K562 (cell line): ENCODE data around the gene CERS2. TPM values are rescaled to one million over a fixed set of nuclear protein-coding genes. Genes with fewer than 3 reads are reported as not detected.

Experiments used
- AFF4 ChIP-seq: sonication (generic); formaldehyde crosslinking; IDR thresholded peaks from 2 replicates; pipeline ENCODE4 v1.8.0; 2023; ENCODE audit warnings: mild to moderate bottlenecking, missing genetic modification reagents
- BDP1 ChIP-seq: IDR thresholded peaks from 3 replicates; pipeline ENCODE4 v1.6.1; 2011; ENCODE audit not compliant: insufficient read length, insufficient read depth
- CBFB ChIP-seq: sonication (generic); formaldehyde crosslinking; IDR thresholded peaks from 2 replicates; pipeline ENCODE4 v1.4.0; 2020; ENCODE audit warnings: mild to moderate bottlenecking, missing genetic modification reagents
- CBX2 ChIP-seq: fragments of 200-600 bp; sonication (generic); IDR thresholded peaks from one replicate; pipeline ENCODE4 v1.6.1; 2012; ENCODE audit warnings: mild to moderate bottlenecking, low read length, inconsistent platforms; ENCODE audit not compliant: insufficient read depth, poor library complexity, severe bottlenecking
- CREB1 ChIP-seq, 2 experiments: sonication (generic) in 1 of 2; formaldehyde crosslinking in 1 of 2; IDR thresholded peaks; 2 replicates each; pipeline versions ENCODE4 v1.6.1 to v1.8.0; 2012 to 2022; ENCODE audit warnings: inconsistent platforms in 1 of 2, mild to moderate bottlenecking in 1 of 2, missing genetic modification reagents in 1 of 2, moderate library complexity in 1 of 2
- MAFF ChIP-seq: IDR thresholded peaks from 2 replicates; pipeline ENCODE4 v1.6.1; 2012; ENCODE audit warnings: low read length, improper control_type of control experiment
- PKNOX1 ChIP-seq: fragments of 450-650 bp; IDR thresholded peaks from 2 replicates; pipeline ENCODE4 v1.6.1; 2016
- PYGO2 ChIP-seq: fragments of 450-650 bp; IDR thresholded peaks from 2 replicates; pipeline ENCODE4 v1.6.1; 2016; ENCODE audit warnings: mild to moderate bottlenecking, missing genetic modification characterization, moderate library complexity, missing compliant biosample characterization
- SMAD1 ChIP-seq: fragments of 150-350 bp; IDR thresholded peaks from 2 replicates; pipeline ENCODE4 v1.6.1; 2014; ENCODE audit warnings: low read length, low read depth; ENCODE audit not compliant: partially characterized antibody
- SMARCB1 ChIP-seq: IDR thresholded peaks from 2 replicates; pipeline ENCODE4 v1.6.1; 2011; ENCODE audit warnings: improper control_type of control experiment, low read depth; ENCODE audit not compliant: insufficient read length
- XRCC3 ChIP-seq: fragments of 450-650 bp; IDR thresholded peaks from 2 replicates; pipeline ENCODE4 v1.6.1; 2017; ENCODE audit warnings: mild to moderate bottlenecking, moderate library complexity
- ZNF184 ChIP-seq: sonication (generic); formaldehyde crosslinking; IDR thresholded peaks from 2 replicates; pipeline ENCODE4 v1.5.0; 2020; ENCODE audit warnings: missing genetic modification reagents
- ZNF253 ChIP-seq: fragments of 250-450 bp; sonication (Bioruptor Pico); conservative IDR thresholded peaks from 2 replicates; pipeline ENCODE4 v1.6.1; 2021; ENCODE audit warnings: mild to moderate bottlenecking
- ZNF395 ChIP-seq: fragments of 200-800 bp; sonication (Bioruptor generic); IDR thresholded peaks from 2 replicates; pipeline ENCODE4 v1.6.1; 2017; ENCODE audit warnings: missing genetic modification characterization, missing compliant biosample characterization
- polyA plus RNA-seq, 8 experiments: library from polyadenylated mRNA; depleted of rRNA in 4 of 8; stranded (reverse) in 5 of 8; unstranded in 3 of 8; fragments of >200 nt; fragmentation: Nextera tagmentation in 2 of 8; fragmentation: Illumina TruSeq in 1 of 8; extraction: Ambion mirVana in 2 of 8; extraction: Trizol in 1 of 8; gene quantifications; 2 replicates each; pipeline versions ENCODE4 v1.2.1 to v1.2.3, GENCODE V29; 2011 to 2014; ENCODE audit warnings: inconsistent platforms in 1 of 8, missing spikeins in 1 of 8
- total RNA-seq, 7 experiments: library from RNA; depleted of rRNA in 6 of 7; stranded (reverse); fragments of >200 nt in 6 of 7; fragmentation: Illumina TruSeq in 2 of 7; extraction: Trizol in 2 of 7; gene quantifications; 2 replicates each; pipeline versions ENCODE4 v1.2.1 to v1.2.3, GENCODE V29; 2011 to 2021; ENCODE audit warnings: low replicate concordance in 1 of 7
- TF ChIP-seq, protein P1 (sequence below), 2 experiments: fragments of 450-650 bp in 1 of 2; sonication (generic) in 1 of 2; formaldehyde crosslinking in 1 of 2; IDR thresholded peaks in 1 of 2; conservative IDR thresholded peaks in 1 of 2; 2 replicates each; pipeline versions ENCODE4 v1.6.1 to v1.8.1; 2016 to 2023; ENCODE audit warnings: mild to moderate bottlenecking in 2 of 2, moderate library complexity in 2 of 2, inconsistent platforms in 1 of 2, missing genetic modification reagents in 1 of 2
- TF ChIP-seq, protein P2 (sequence below): fragments of 250-450 bp; sonication (Bioruptor Pico); IDR thresholded peaks from 2 replicates; pipeline ENCODE4 v1.5.0; 2021; ENCODE audit warnings: mild to moderate bottlenecking, moderate library complexity

The CERS2 gene
- total and polyA plus RNA-seq, 9 of the 15 experiments (the other 6 are each of a cell fraction or from before 2014, with no cell fraction given): 23.4 to 295 (median 132) TPM

DNA sequence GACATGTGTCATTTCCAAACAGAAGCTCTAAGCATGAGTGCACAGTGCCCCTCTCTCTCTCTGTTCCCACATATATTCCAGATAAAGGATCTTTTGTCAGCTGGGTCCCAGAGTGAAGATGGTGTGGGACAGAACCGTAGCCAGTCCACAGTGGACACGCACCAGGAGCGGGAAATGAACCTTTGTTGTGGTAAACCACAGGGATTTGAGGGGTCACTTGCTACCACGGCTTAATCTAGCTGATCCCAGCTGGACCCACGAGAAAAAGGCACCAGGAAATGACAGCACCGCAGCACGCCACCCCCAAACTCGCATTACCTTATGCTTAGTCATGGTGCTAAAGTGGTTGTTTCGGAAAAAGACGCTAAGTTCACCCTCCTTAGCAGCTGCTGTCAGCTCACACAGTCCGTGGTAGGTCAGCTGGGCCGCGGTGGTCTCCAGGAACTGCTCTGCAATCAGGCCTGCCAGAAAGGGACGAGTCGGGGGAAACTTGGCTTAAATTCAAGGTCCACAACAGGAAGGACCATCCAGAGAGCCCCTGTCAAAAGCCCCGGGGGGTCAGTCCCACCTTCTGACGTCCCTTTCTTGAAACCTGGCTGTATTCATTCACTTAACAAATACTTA lies 24.5 kb upstream of the CERS2 start (continued):
- TF ChIP-seq XRCC3 (no peak), ZNF253 (CRISPR knock-in tag) (no peak), CBX2 (no peak), ZNF395 (CRISPR knock-in tag) (peak; percentile 71; the same call in 1 of the 2 replicates), CREB1 (IDR thresholded peaks at IDR 0.05) (no peak), CREB1 (CRISPR knock-in tag; IDR thresholded peaks at IDR 0.05) (peak; percentile 23; the same call in 1 of the 2 replicates), PKNOX1 (peak; percentile 32; the same call in 1 of the 2 replicates), SMARCB1 (no peak), BDP1 (no peak), MAFF (peak; percentile 84), PYGO2 (tag) (no peak), ZNF184 (CRISPR knock-in tag) (no peak), SMAD1 (no peak), CBFB (CRISPR knock-in tag) (0 out of 2 replicates have a peak, but pooled peaks have one; percentile 72), AFF4 (CRISPR knock-in tag) (no peak)
- TF ChIP-seq, protein P1, sequence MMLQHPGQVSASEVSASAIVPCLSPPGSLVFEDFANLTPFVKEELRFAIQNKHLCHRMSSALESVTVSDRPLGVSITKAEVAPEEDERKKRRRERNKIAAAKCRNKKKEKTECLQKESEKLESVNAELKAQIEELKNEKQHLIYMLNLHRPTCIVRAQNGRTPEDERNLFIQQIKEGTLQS (IDR thresholded peaks at IDR 0.05): peak; percentile 77
- TF ChIP-seq, protein P1 (CRISPR knock-in tag; conservative IDR thresholded peaks at IDR 0.05): no peak
- TF ChIP-seq, protein P2, sequence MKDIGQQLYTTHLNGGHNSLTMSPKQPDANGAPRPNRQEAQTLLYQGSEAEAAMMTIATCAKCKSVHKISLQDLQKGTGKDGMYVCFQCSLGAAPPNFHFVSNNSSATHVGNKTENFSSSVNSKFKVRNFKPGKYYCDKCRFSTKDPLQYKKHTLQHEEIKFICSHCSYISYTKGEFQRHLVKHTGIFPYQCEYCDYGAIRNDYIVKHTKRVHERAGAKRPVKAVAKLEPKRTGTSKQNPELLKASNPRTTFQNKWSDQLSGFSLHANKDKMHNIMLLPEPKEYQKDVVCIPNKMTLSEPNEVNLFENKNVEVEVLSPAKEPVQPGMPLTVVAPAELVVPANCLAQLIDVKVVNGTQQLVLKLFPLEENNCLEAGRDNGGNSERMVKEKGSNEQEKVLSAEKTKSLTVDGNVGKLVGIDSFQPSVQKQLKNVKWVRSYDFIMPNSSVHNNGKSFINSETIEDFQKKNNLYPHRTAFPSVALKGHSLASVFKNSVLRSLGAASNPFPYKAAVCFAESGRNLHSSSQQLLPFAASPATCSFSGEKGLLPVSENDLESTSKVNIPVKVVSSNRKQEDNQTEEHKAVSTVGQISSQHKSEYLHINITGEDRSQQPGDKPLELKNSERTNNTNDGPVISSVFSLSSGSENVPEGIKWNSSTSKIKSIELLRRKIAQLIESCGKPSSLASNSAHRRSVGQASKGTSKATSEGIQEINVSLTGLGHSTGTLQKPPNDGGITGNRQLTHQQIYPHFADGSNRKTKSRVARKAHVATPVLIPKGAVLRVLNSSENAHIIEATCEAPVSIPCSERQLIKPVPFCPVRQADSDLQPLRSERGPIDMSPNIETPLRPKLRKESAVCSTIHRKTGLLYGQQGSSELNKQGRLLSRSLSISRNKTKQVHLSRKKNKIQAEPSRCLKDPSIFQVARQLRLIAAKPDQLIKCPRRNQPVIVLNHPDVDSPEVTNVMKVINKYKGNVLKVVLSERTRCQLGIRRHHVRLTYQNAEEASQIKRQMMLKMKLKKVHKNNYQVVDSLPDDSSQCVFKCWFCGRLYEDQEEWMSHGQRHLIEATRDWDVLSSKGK (CRISPR knock-in tag): no peak
